Neural cell (in vitro differentiated cells): ENCODE data around the gene SNX13. TPM values are rescaled to one million over a fixed set of nuclear protein-coding genes. Genes with fewer than 3 reads are reported as not detected.

Source experiments
- H2AFZ ChIP-seq: fragments of 200-600, 300-800 bp; sonication (generic), shearing (Covaris generic); 2 replicates; pipeline ENCODE4 v1.6.0; 2014; ENCODE audit warnings: low read depth, mild to moderate bottlenecking, antibody characterized with exemption, low read length, moderate library complexity
- H3F3A ChIP-seq: fragments of 200-600 bp; shearing (Covaris generic); 2 replicates; pipeline ENCODE4 v1.6.1; 2016; ENCODE audit warnings: mild to moderate bottlenecking, moderate library complexity, mixed read lengths, antibody characterized with exemption, low read length; ENCODE audit not compliant: insufficient read depth, poor library complexity, severe bottlenecking
- H3K27ac ChIP-seq: fragments of 200-600, 300-800 bp; sonication (generic), shearing (Covaris generic); 2 replicates; pipeline ENCODE4 v1.5.1; 2014; ENCODE audit warnings: mild to moderate bottlenecking, low read length, moderate library complexity
- H3K27me3 ChIP-seq: fragments of 300-800, 200-600 bp; sonication (generic), shearing (Covaris generic); 2 replicates; pipeline ENCODE4 v1.6.0; 2014; ENCODE audit warnings: mild to moderate bottlenecking, low read depth, low read length, moderate library complexity; ENCODE audit not compliant: insufficient read depth
- H3K36me3 ChIP-seq: fragments of 300-800, 200-600 bp; sonication (generic), shearing (Covaris generic); 2 replicates; pipeline ENCODE4 v1.5.1; 2014; ENCODE audit warnings: mild to moderate bottlenecking, antibody characterized with exemption, low read length, moderate library complexity; ENCODE audit not compliant: insufficient read depth
- H3K4me2 ChIP-seq: fragments of 300-800, 200-600 bp; sonication (generic), shearing (Covaris generic); 2 replicates; pipeline ENCODE4 v1.6.0; 2014; ENCODE audit warnings: mild to moderate bottlenecking, low read length
- H3K4me3 ChIP-seq: fragments of 300-800, 200-600 bp; sonication (generic), shearing (Covaris generic); 2 replicates; pipeline ENCODE4 v1.5.1; 2014; ENCODE audit warnings: mild to moderate bottlenecking, low read length, moderate library complexity
- H3K79me2 ChIP-seq: fragments of 200-600 bp; shearing (Covaris generic); replicated peaks from 2 replicates; pipeline ENCODE4 v1.6.0; 2014; ENCODE audit warnings: mild to moderate bottlenecking, low read length, moderate library complexity; ENCODE audit not compliant: insufficient read depth
- H3K9ac ChIP-seq: fragments of 300-800, 200-600 bp; sonication (generic), shearing (Covaris generic); 2 replicates; pipeline ENCODE4 v1.6.1; 2016; ENCODE audit warnings: mild to moderate bottlenecking, low read length, mixed read lengths
- H3K9me2 ChIP-seq: fragments of 200-600 bp; shearing (Covaris generic); 2 replicates; pipeline ENCODE4 v1.6.1; 2016; ENCODE audit warnings: mild to moderate bottlenecking, low read length, mixed read lengths; ENCODE audit not compliant: insufficient read depth
- H3K9me3 ChIP-seq: fragments of 200-600, 300-800 bp; sonication (generic), shearing (Covaris generic); 2 replicates; pipeline ENCODE4 v1.6.1; 2016; ENCODE audit warnings: mild to moderate bottlenecking, mixed run types, low read length, moderate library complexity, mixed read lengths
- H4K20me1 ChIP-seq: fragments of 200-600 bp; shearing (Covaris generic); 2 replicates; pipeline ENCODE4 v1.6.1; 2016; ENCODE audit warnings: mild to moderate bottlenecking, mixed run types; ENCODE audit not compliant: insufficient read depth
- CTCF ChIP-seq: fragments of 450-650 bp; IDR thresholded peaks from 2 replicates; pipeline ENCODE4 v1.5.1; 2014; ENCODE audit warnings: antibody characterized with exemption, mild to moderate bottlenecking, moderate library complexity; ENCODE audit not compliant: poor library complexity, severe bottlenecking
- EP300 ChIP-seq: fragments of 450-650 bp; conservative IDR thresholded peaks from 2 replicates; pipeline ENCODE4 v1.6.1; 2014; ENCODE audit warnings: antibody characterized with exemption, mild to moderate bottlenecking, moderate library complexity; ENCODE audit not compliant: poor library complexity, severe bottlenecking
- EZH2 ChIP-seq: fragments of 200-600, 300-800 bp; shearing (Covaris generic), sonication (generic); IDR thresholded peaks from 2 replicates; pipeline ENCODE4 v1.6.1; 2014; ENCODE audit warnings: antibody characterized with exemption, low read length, borderline replicate concordance, mild to moderate bottlenecking; ENCODE audit not compliant: insufficient read depth, poor library complexity, severe bottlenecking
- MXI1 ChIP-seq: fragments of 450-650 bp; conservative IDR thresholded peaks from 2 replicates; pipeline ENCODE4 v1.6.1; 2014; ENCODE audit warnings: antibody characterized with exemption, mild to moderate bottlenecking; ENCODE audit not compliant: poor library complexity, severe bottlenecking
- POLR2AphosphoS5 ChIP-seq: IDR thresholded peaks from 2 replicates; pipeline ENCODE4 v1.6.1; 2012
- RAD21 ChIP-seq: fragments of 450-650 bp; conservative IDR thresholded peaks from 2 replicates; pipeline ENCODE4 v1.6.1; 2014; ENCODE audit warnings: antibody characterized with exemption, mild to moderate bottlenecking, moderate library complexity
- REST ChIP-seq: IDR thresholded peaks from 2 replicates; pipeline ENCODE4 v1.6.1; 2012; ENCODE audit warnings: borderline replicate concordance
- SMC3 ChIP-seq: fragments of 450-650 bp; conservative IDR thresholded peaks from 2 replicates; pipeline ENCODE4 v1.6.1; 2014; ENCODE audit warnings: antibody characterized with exemption, mild to moderate bottlenecking, moderate library complexity; ENCODE audit not compliant: poor library complexity
- TAF1 ChIP-seq: IDR thresholded peaks from 2 replicates; pipeline ENCODE4 v1.6.1; 2012; ENCODE audit warnings: low read depth
- polyA plus RNA-seq: library from polyadenylated mRNA; depleted of rRNA; stranded (reverse); fragments of >200 nt; gene quantifications from 2 replicates; pipeline ENCODE4 v1.2.3, GENCODE V29; 2014

The SNX13 gene
- polyA plus RNA-seq, 1 donor from 2014 or later: 50.6 TPM

- H3K27ac ChIP-seq: no peak overlapping the region
- H3K79me2 ChIP-seq: peaks cover 35% of the 10 kb centered on the region
- no peak for TF ChIP-seq RAD21
- TF ChIP-seq EP300: no peak
- no peak for TF ChIP-seq TAF1
- no peak for TF ChIP-seq REST
- no peak for TF ChIP-seq POLR2AphosphoS5
- no peak for TF ChIP-seq EZH2
- no peak for TF ChIP-seq CTCF
- no peak for TF ChIP-seq SMC3
- TF ChIP-seq MXI1: no peak
- H3K36me3 ChIP-seq: no peaks in the 10 kb centered on the region
- no peak overlapping the region for H3K9ac ChIP-seq
- H3K27me3 ChIP-seq: no peaks in the 10 kb centered on the region
- H4K20me1 ChIP-seq: no peaks in the 10 kb centered on the region
- no peaks in the 10 kb centered on the region for H3K9me2 ChIP-seq
- no peak overlapping the region for H2AFZ ChIP-seq
- H3K4me2 ChIP-seq: no peak overlapping the region
- no peaks in the 10 kb centered on the region for H3K9me3 ChIP-seq
- H3F3A ChIP-seq: no peaks in the 10 kb centered on the region
- H3K4me3 ChIP-seq: no peak overlapping the region
Measured at GRCh38 chr7:17903337-17903736, 37.0 kb downstream of the SNX13 start.

- Histone ChIP-seq H2AFZ (no peak overlapping the region), H3K27ac (no peak overlapping the region), H3K4me2 (no peak overlapping the region), H3K36me3 (no peaks in the 10 kb centered on the region), H3F3A (no peaks in the 10 kb centered on the region), H3K27me3 (no peaks in the 10 kb centered on the region), H3K79me2 (peaks cover 30% of the 10 kb centered on the region), H3K9me3 (no peaks in the 10 kb centered on the region), H4K20me1 (no peaks in the 10 kb centered on the region), H3K9me2 (no peaks in the 10 kb centered on the region), H3K4me3 (no peak overlapping the region), H3K9ac (no peak overlapping the region)
- TF ChIP-seq EZH2: no peak
- TF ChIP-seq POLR2AphosphoS5: no peak
- TF ChIP-seq SMC3: no peak
- no peak for TF ChIP-seq TAF1
- TF ChIP-seq EP300: no peak
- TF ChIP-seq MXI1: no peak
- no peak for TF ChIP-seq CTCF
- no peak for TF ChIP-seq RAD21
- TF ChIP-seq REST: no peak
Measured at GRCh38 chr7:17902599-17902998, 37.7 kb downstream of the SNX13 start.
